ENCODE data around the gene ZNF71. TPM values are rescaled to one million over a fixed set of nuclear protein-coding genes. Genes with fewer than 3 reads are reported as not detected.

The ZNF71 gene
- total and polyA plus RNA-seq, 2 donors (not counting 1 experiment from before 2014, with no cell fraction given): 6.4 to 9.3 TPM

DNA sequence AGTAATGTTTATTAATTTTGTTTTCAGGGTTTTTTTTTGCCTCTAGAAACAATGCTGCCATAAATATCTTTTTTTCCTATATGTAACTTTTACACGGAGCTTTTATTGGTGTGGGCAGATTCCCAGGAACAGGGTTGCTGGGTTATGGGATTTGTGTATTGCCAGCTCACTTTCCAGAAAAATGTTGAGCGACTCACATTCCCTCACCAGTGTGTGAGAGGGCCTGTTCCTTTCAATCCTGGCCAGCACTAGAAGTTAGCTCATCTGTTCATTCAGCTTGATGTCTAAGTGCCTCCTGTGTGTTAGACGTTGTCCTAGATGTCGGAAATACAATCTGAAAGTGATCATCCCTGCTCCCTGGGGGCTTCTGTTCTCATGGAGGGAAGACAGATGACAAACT, 2.6 kb downstream of the ZNF71 start:
- ChIA-PET POLR2A (no interaction called here), CTCF (no interaction called here)
- Histone ChIP-seq H3K79me2 (ENCODE audit: control insufficient read depth, insufficient read depth, low read length) (peaks cover 62% of the 10 kb centered on the region), H3K4me1 (ENCODE audit: control insufficient read depth in 2 of 2, insufficient read depth in 2 of 2, low read length in 2 of 2) (peaks cover 11 to 20% of the 10 kb centered on the region in 2 donors), H2AFZ (ENCODE audit: insufficient read depth, low read depth, low read length, poor library complexity, severe bottlenecking) (no peak overlapping the region), H3K27me3 (replicated peaks in 1 of 4; ENCODE audit: control extremely low read depth in 1 of 4, control insufficient read depth in 3 of 4, insufficient read depth in 4 of 4, low read length in 3 of 4) (no peaks in the 10 kb centered on the region), H3K4me2 (replicated peaks; ENCODE audit: low read depth, low read length, poor library complexity, severe bottlenecking) (no peak overlapping the region), H3K4me3 (ENCODE audit: control extremely low read depth in 1 of 5, extremely low read depth in 1 of 5, insufficient read depth in 1 of 5, low read depth in 2 of 5, low read length in 4 of 5) (no peak overlapping the region), H4K20me1 (ENCODE audit: control insufficient read depth, insufficient read depth, low read length, poor library complexity, severe bottlenecking) (no peaks in the 10 kb centered on the region), H3K9me3 (ENCODE audit: control extremely low read depth in 1 of 3, control insufficient read depth in 2 of 3, insufficient read depth in 1 of 3, low read length in 2 of 3) (peaks cover 0 to 18% (median 8%) of the 10 kb centered on the region in 3 donors), H3K27ac (ENCODE audit: low read length in 2 of 2) (no peak overlapping the region), H3K36me3 (replicated peaks in 1 of 2; ENCODE audit: control extremely low read depth in 1 of 2, control insufficient read depth in 1 of 2, extremely low read depth in 1 of 2, insufficient read depth in 2 of 2, low read length in 1 of 2) (peaks cover 0 to 17% of the 10 kb centered on the region in 2 experiments), H3K9ac (ENCODE audit: low read length) (no peak overlapping the region)
- Mint-ChIP-seq H3K4me1 (peaks cover 19% of the 10 kb centered on the region), H3K27ac (no peak overlapping the region), H3K27me3 (no peaks in the 10 kb centered on the region), H3K9me3 (ENCODE audit: insufficient read depth) (peaks cover 2% of the 10 kb centered on the region), H3K4me3 (no peak overlapping the region)
- TF ChIP-seq EZH2 (IDR thresholded peaks at IDR 0.05; ENCODE audit: borderline replicate concordance, insufficient read depth, low read depth, low read length, poor library complexity, severe bottlenecking) (no peak), CTCF (IDR thresholded peaks at IDR 0.05) (no peak)
- no peak for ATAC-seq (ENCODE audit: low read depth)
- no peak for DNase-seq
- intact Hi-C loops (cut with micrococcal nuclease): loop anchor here (10.0 kb wide), 1 partner anchor 53 kb away; no protein-coding TSS in a partner anchor
- WGBS (ENCODE audit: insufficient coverage): 89% methylated on average over 1 of the region's 4 CpGs

DNA sequence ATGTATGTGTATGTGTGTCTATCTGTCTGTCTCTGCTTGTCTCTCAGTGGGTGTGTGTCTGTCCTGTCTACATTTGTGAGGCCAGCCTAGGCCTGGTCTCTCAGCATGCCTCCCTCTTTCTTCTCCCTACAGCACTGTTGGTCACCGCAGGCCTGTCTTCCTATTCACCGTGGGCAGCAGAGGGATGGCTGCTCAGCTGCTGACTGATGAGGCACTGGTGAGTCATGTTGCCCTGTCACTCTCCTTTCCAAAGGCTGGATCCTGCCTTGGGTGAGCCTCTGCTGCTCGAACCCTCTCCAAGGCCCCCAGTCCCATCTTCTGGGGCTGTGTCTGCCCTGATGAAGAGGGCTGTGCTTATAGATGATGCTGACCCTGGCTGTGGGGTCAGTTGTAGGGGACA, 6.3 kb downstream of the ZNF71 start:
- Histone ChIP-seq H2AFZ (ENCODE audit: insufficient read depth, low read depth, low read length, poor library complexity, severe bottlenecking) (no peak overlapping the region), H3K27me3 (replicated peaks in 1 of 4; ENCODE audit: control extremely low read depth in 1 of 4, control insufficient read depth in 3 of 4, insufficient read depth in 4 of 4, low read length in 3 of 4) (no peaks in the 10 kb centered on the region), H3K9me3 (ENCODE audit: control extremely low read depth in 1 of 3, control insufficient read depth in 2 of 3, insufficient read depth in 1 of 3, low read length in 2 of 3) (peaks cover 1 to 34% (median 29%) of the 10 kb centered on the region in 3 donors), H3K27ac (ENCODE audit: low read length in 2 of 2) (no peak overlapping the region), H3K4me2 (replicated peaks; ENCODE audit: low read depth, low read length, poor library complexity, severe bottlenecking) (no peak overlapping the region), H3K9ac (ENCODE audit: low read length) (no peak overlapping the region), H3K79me2 (ENCODE audit: control insufficient read depth, insufficient read depth, low read length) (peaks cover 74% of the 10 kb centered on the region), H3K4me1 (ENCODE audit: control insufficient read depth in 2 of 2, insufficient read depth in 2 of 2, low read length in 2 of 2) (peaks cover 0 to 2% of the 10 kb centered on the region in 2 donors), H4K20me1 (ENCODE audit: control insufficient read depth, insufficient read depth, low read length, poor library complexity, severe bottlenecking) (no peaks in the 10 kb centered on the region), H3K4me3 (ENCODE audit: control extremely low read depth in 1 of 5, extremely low read depth in 1 of 5, insufficient read depth in 1 of 5, low read depth in 2 of 5, low read length in 4 of 5) (no peak overlapping the region), H3K36me3 (replicated peaks in 1 of 2; ENCODE audit: control extremely low read depth in 1 of 2, control insufficient read depth in 1 of 2, extremely low read depth in 1 of 2, insufficient read depth in 2 of 2, low read length in 1 of 2) (peaks cover 0 to 21% of the 10 kb centered on the region in 2 experiments)
- Mint-ChIP-seq H3K27me3 (no peaks in the 10 kb centered on the region), H3K4me3 (no peak overlapping the region), H3K4me1 (peaks cover 3% of the 10 kb centered on the region), H3K27ac (no peak overlapping the region), H3K9me3 (ENCODE audit: insufficient read depth) (peaks cover 14% of the 10 kb centered on the region)
- intact Hi-C loops (cut with micrococcal nuclease): no loop called here
- TF ChIP-seq EZH2 (IDR thresholded peaks at IDR 0.05; ENCODE audit: borderline replicate concordance, insufficient read depth, low read depth, low read length, poor library complexity, severe bottlenecking) (no peak), CTCF (IDR thresholded peaks at IDR 0.05) (no peak)
- ChIA-PET CTCF (no interaction called here), POLR2A (no interaction called here)
- DNase-seq: no peak
- 100% methylated on average over 3 of the region's 3 CpGs for WGBS (ENCODE audit: insufficient coverage)
- ATAC-seq (ENCODE audit: low read depth): no peak

Data from B cell (primary cell).